SH-SY5Y (cell line): ENCODE results near the gene AGXT.

ENCODE experiments used
- GATA2 ChIP-seq: IDR thresholded peaks from 2 replicates; pipeline ENCODE4 v1.6.1; 2011; ENCODE audit warnings: mild to moderate bottlenecking, low read depth, low read length
- GATA3 ChIP-seq: IDR thresholded peaks from 2 replicates; pipeline ENCODE4 v1.6.1; 2011; ENCODE audit warnings: low read depth, mild to moderate bottlenecking, low read length, moderate library complexity

- TF ChIP-seq GATA2: no peak
- TF ChIP-seq GATA3: no peak
These were observed 29.2 kb upstream of the AGXT start for GRCh38 chr2:240839152-240840143.
